WTC11 (cell line): ENCODE measurements around the gene SDC4. TPM values are rescaled to one million over a fixed set of nuclear protein-coding genes. Genes with fewer than 3 reads are reported as not detected.

Source experiments
- ATAC-seq: fragments of 200-7000 bp; cut with Tn5 transposase; 2 replicates; pipeline ENCODE4 v1.10.0; 2021; ENCODE audit warnings: mild to moderate bottlenecking, moderate library complexity
- CTCF ChIA-PET: fragments of 300-600 bp; sonication (Branson Sonifier 250); formaldehyde crosslinking; loops from one replicate; lab custom pipeline; 2021; ENCODE audit warnings: antibody characterized with exemption; lab: Charles Lee
- POLR2A ChIA-PET: fragments of 350-600 bp; sonication (Branson Sonifier 250); formaldehyde crosslinking; loops from one replicate; lab custom pipeline; 2021; ENCODE audit warnings: antibody characterized with exemption; lab: Charles Lee
- DNase-seq: peaks from one replicate; pipeline ENCODE4 v3.0.0; 2021; ENCODE audit warnings: low spot score
- H3K27ac Mint-ChIP-seq: 2 replicates; pipeline ENCODE4 v1.8.0; 2021; ENCODE audit warnings: mixed read lengths
- H3K27me3 Mint-ChIP-seq: 2 replicates; pipeline ENCODE4 v1.8.0; 2021; ENCODE audit warnings: low read depth, mild to moderate bottlenecking, moderate library complexity, mixed read lengths
- H3K36me3 Mint-ChIP-seq: 2 replicates; pipeline ENCODE4 v1.8.0; 2021; ENCODE audit warnings: mixed read lengths
- H3K4me1 Mint-ChIP-seq: 2 replicates; pipeline ENCODE4 v1.8.0; 2022; ENCODE audit warnings: mixed read lengths
- H3K4me3 Mint-ChIP-seq: 2 replicates; pipeline ENCODE4 v1.8.0; 2021; ENCODE audit warnings: mild to moderate bottlenecking, moderate library complexity, mixed read lengths
- H3K9me3 Mint-ChIP-seq: 2 replicates; pipeline ENCODE4 v1.8.0; 2021; ENCODE audit warnings: mixed read lengths
- CBFB ChIP-seq: sonication (generic); formaldehyde crosslinking; IDR thresholded peaks from 2 replicates; pipeline ENCODE4 v1.8.1; 2022; ENCODE audit warnings: mild to moderate bottlenecking, low read depth, missing genetic modification reagents
- CREB1 ChIP-seq: sonication (generic); formaldehyde crosslinking; IDR thresholded peaks from 2 replicates; pipeline ENCODE4 v1.8.0; 2023; ENCODE audit warnings: mild to moderate bottlenecking, missing genetic modification reagents
- ELF4 ChIP-seq: sonication (generic); formaldehyde crosslinking; IDR thresholded peaks from 2 replicates; pipeline ENCODE4 v1.8.1; 2022; ENCODE audit warnings: low read depth, mild to moderate bottlenecking, moderate library complexity, missing genetic modification reagents
- EMX1 ChIP-seq: fragments of 250-450 bp; sonication (Bioruptor Pico); IDR thresholded peaks from 2 replicates; pipeline ENCODE4 v1.8.0; 2021; ENCODE audit warnings: mild to moderate bottlenecking
- ESRRA ChIP-seq: sonication (generic); formaldehyde crosslinking; IDR thresholded peaks from 2 replicates; pipeline ENCODE4 v1.8.1; 2022; ENCODE audit warnings: mild to moderate bottlenecking, missing genetic modification reagents, borderline replicate concordance
- FOXP4 ChIP-seq: sonication (generic); formaldehyde crosslinking; IDR thresholded peaks from 2 replicates; pipeline ENCODE4 v1.8.0; 2022; ENCODE audit warnings: mild to moderate bottlenecking, missing genetic modification reagents
- JAZF1 ChIP-seq: fragments of 250-450 bp; sonication (Bioruptor Pico); IDR thresholded peaks from 2 replicates; pipeline ENCODE4 v1.9.0; 2021; ENCODE audit warnings: moderate library complexity, mild to moderate bottlenecking, inconsistent platforms
- MYBL2 ChIP-seq: sonication (generic); formaldehyde crosslinking; IDR thresholded peaks from 2 replicates; pipeline ENCODE4 v1.8.1; 2023; ENCODE audit warnings: mild to moderate bottlenecking, moderate library complexity, missing genetic modification reagents
- NFATC4 ChIP-seq: fragments of 250-450 bp; sonication (Bioruptor Pico); IDR thresholded peaks from 2 replicates; pipeline ENCODE4 v1.9.0; 2021; ENCODE audit warnings: mild to moderate bottlenecking
- NR1H2 ChIP-seq: sonication (generic); formaldehyde crosslinking; IDR thresholded peaks from 2 replicates; pipeline ENCODE4 v1.9.0; 2021; ENCODE audit warnings: mild to moderate bottlenecking, moderate library complexity, missing genetic modification reagents
- NR2C2 ChIP-seq: sonication (generic); formaldehyde crosslinking; IDR thresholded peaks from 2 replicates; pipeline ENCODE4 v1.8.0; 2022; ENCODE audit warnings: mild to moderate bottlenecking, missing genetic modification reagents
- SMAD4 ChIP-seq: sonication (generic); formaldehyde crosslinking; IDR thresholded peaks from 2 replicates; pipeline ENCODE4 v1.8.0; 2022; ENCODE audit warnings: mild to moderate bottlenecking, missing genetic modification reagents
- USF1 ChIP-seq: sonication (generic); formaldehyde crosslinking; IDR thresholded peaks from 2 replicates; pipeline ENCODE4 v1.8.0; 2022; ENCODE audit warnings: mild to moderate bottlenecking, missing genetic modification reagents
- ZMAT4 ChIP-seq: fragments of 250-450 bp; sonication (Bioruptor Pico); IDR thresholded peaks from 2 replicates; pipeline ENCODE4 v1.9.0; 2021; ENCODE audit warnings: mild to moderate bottlenecking
- ZNF317 ChIP-seq: sonication (generic); formaldehyde crosslinking; IDR thresholded peaks from 2 replicates; pipeline ENCODE4 v1.8.1; 2023; ENCODE audit warnings: low read depth, mild to moderate bottlenecking, moderate library complexity, missing genetic modification reagents, borderline replicate concordance
- ZNF423 ChIP-seq: fragments of 250-450 bp; sonication (Bioruptor Pico); IDR thresholded peaks from 2 replicates; pipeline ENCODE4 v2.1.2; 2022; ENCODE audit warnings: mild to moderate bottlenecking, moderate library complexity
- ZNF671 ChIP-seq: fragments of 250-450 bp; sonication (Bioruptor Pico); IDR thresholded peaks from 2 replicates; pipeline ENCODE4 v1.8.0; 2021; ENCODE audit warnings: mild to moderate bottlenecking
- total RNA-seq: library from RNA; stranded (reverse); gene quantifications from 3 replicates; pipeline ENCODE4 v1.2.3, GENCODE V29; 2021
- TF ChIP-seq, protein P1 (sequence below): sonication (generic); formaldehyde crosslinking; IDR thresholded peaks from 2 replicates; pipeline ENCODE4 v1.8.1; 2023; ENCODE audit warnings: mild to moderate bottlenecking, missing genetic modification reagents
- TF ChIP-seq, protein P2 (sequence below): sonication (generic); formaldehyde crosslinking; IDR thresholded peaks from 2 replicates; pipeline ENCODE4 v1.8.0; 2022; ENCODE audit warnings: mild to moderate bottlenecking, missing genetic modification reagents
- TF ChIP-seq, protein P3 (sequence below): sonication (generic); formaldehyde crosslinking; IDR thresholded peaks from 2 replicates; pipeline ENCODE4 v1.8.0; 2022; ENCODE audit warnings: mild to moderate bottlenecking, missing genetic modification reagents
- TF ChIP-seq, protein P4 (sequence below): sonication (generic); formaldehyde crosslinking; conservative IDR thresholded peaks from 2 replicates; pipeline ENCODE4 v1.8.1; 2023; ENCODE audit warnings: mild to moderate bottlenecking, low read depth, missing genetic modification reagents, moderate library complexity
- TF ChIP-seq, protein P5 (sequence below): fragments of 200-600 bp; IDR thresholded peaks from 2 replicates; pipeline ENCODE4 v1.8.0; 2022; ENCODE audit warnings: antibody characterized with exemption

SDC4 gene
- total RNA-seq, 1 experiment from 2014 or later = 64.0 TPM

DNA sequence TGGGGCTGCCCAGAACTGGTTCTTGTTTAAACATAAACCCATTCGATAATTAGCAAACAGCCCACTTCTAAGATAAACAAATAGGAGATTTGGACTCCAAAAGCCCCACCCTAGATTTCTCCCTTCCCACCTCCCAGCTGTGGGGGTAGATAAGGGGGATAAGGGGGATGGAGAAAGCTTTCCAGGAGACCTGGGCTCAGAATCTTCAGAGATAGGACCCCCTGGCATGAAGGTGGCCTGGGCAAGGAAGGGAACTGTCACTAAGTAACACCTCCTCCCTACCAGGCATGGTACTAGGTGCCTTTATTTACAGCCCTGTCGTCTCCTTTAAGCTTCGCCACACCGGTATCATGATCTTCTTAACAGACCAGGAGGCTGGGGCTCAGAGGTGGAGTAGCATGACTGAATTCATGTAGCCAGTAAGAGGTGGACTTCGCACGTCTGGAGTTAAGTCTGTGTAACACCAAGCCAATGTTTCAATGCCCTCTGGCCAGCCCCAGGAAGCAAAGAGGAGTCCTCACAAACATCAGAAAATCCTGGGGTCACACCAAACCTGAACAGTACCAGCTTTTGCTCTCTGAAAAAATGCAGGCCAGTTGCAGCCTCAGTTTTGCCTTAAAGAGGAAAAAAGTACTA is 4.6 kb downstream of the SDC4 start:
- ATAC-seq (no peak), DNase-seq (no peak)
- H3K27me3 Mint-ChIP-seq = no peaks in the 10 kb centered on the region
- POLR2A ChIA-PET = interaction anchor here (1.1 to 2.4 kb wide), 3 partner anchors 19 to 22 kb away, joined by 3 to 11 read pairs (median 5); partner anchors contain the start of gene SYS1
- H3K36me3 Mint-ChIP-seq = peaks cover 5% of the 10 kb centered on the region
- peak overlapping the region; percentile 65 for H3K4me3 Mint-ChIP-seq
- H3K27ac Mint-ChIP-seq = peak overlapping the region; percentile 98
- H3K4me1 Mint-ChIP-seq = peaks cover 89% of the 10 kb centered on the region
- no peaks in the 10 kb centered on the region for H3K9me3 Mint-ChIP-seq
- CTCF ChIA-PET = interaction anchor here (0.8 to 4.4 kb wide), 9 partner anchors 9 to 93 kb away, joined by 3 to 27 read pairs (median 4); partner anchors contain the start of gene SYS1
- no peak for TF ChIP-seq ZMAT4
- TF ChIP-seq, protein P1, sequence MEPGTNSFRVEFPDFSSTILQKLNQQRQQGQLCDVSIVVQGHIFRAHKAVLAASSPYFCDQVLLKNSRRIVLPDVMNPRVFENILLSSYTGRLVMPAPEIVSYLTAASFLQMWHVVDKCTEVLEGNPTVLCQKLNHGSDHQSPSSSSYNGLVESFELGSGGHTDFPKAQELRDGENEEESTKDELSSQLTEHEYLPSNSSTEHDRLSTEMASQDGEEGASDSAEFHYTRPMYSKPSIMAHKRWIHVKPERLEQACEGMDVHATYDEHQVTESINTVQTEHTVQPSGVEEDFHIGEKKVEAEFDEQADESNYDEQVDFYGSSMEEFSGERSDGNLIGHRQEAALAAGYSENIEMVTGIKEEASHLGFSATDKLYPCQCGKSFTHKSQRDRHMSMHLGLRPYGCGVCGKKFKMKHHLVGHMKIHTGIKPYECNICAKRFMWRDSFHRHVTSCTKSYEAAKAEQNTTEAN (CRISPR knock-in tag) = no peak
- TF ChIP-seq, protein P2, sequence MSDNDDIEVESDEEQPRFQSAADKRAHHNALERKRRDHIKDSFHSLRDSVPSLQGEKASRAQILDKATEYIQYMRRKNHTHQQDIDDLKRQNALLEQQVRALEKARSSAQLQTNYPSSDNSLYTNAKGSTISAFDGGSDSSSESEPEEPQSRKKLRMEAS (CRISPR knock-in tag) = no peak
- TF ChIP-seq NR2C2 (CRISPR knock-in tag) = no peak
- no peak for TF ChIP-seq USF1 (CRISPR knock-in tag)
- no peak for TF ChIP-seq CREB1 (CRISPR knock-in tag)
- no peak for TF ChIP-seq ELF4 (CRISPR knock-in tag)
- TF ChIP-seq NR1H2 (CRISPR knock-in tag) = no peak
- no peak for TF ChIP-seq EMX1 (CRISPR knock-in tag)
- TF ChIP-seq, protein P3, sequence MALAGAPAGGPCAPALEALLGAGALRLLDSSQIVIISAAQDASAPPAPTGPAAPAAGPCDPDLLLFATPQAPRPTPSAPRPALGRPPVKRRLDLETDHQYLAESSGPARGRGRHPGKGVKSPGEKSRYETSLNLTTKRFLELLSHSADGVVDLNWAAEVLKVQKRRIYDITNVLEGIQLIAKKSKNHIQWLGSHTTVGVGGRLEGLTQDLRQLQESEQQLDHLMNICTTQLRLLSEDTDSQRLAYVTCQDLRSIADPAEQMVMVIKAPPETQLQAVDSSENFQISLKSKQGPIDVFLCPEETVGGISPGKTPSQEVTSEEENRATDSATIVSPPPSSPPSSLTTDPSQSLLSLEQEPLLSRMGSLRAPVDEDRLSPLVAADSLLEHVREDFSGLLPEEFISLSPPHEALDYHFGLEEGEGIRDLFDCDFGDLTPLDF = no peak
- TF ChIP-seq FOXP4 (CRISPR knock-in tag) = no peak
- TF ChIP-seq NFATC4 (CRISPR knock-in tag) = no peak
- TF ChIP-seq, all 79 proteins: peak for 0

- Mint-ChIP-seq H3K4me3 (peak overlapping the region; percentile 65), H3K9me3 (no peaks in the 10 kb centered on the region), H3K27ac (peak overlapping the region; percentile 98), H3K27me3 (no peaks in the 10 kb centered on the region), H3K4me1 (peaks cover 96% of the 10 kb centered on the region), H3K36me3 (peaks cover 5% of the 10 kb centered on the region)
- DNase-seq (no peak), ATAC-seq (no peak)
- ChIA-PET CTCF (interaction anchor here (1.0 to 4.4 kb wide), 10 partner anchors 10 to 94 kb away, joined by 3 to 27 read pairs (median 8); partner anchors contain the start of genes PIGT and SYS1), POLR2A (interaction anchor here (1.0 to 2.4 kb wide), 5 partner anchors 10 to 93 kb away, joined by 3 to 11 read pairs (median 4); partner anchors contain the start of gene SYS1)
- no peak for TF ChIP-seq CBFB (CRISPR knock-in tag)
- TF ChIP-seq CREB1 (CRISPR knock-in tag) = no peak
- TF ChIP-seq JAZF1 (CRISPR knock-in tag) = no peak
- TF ChIP-seq ZMAT4 = no peak
- no peak for TF ChIP-seq ZNF423 (CRISPR knock-in tag)
- TF ChIP-seq, protein P4, sequence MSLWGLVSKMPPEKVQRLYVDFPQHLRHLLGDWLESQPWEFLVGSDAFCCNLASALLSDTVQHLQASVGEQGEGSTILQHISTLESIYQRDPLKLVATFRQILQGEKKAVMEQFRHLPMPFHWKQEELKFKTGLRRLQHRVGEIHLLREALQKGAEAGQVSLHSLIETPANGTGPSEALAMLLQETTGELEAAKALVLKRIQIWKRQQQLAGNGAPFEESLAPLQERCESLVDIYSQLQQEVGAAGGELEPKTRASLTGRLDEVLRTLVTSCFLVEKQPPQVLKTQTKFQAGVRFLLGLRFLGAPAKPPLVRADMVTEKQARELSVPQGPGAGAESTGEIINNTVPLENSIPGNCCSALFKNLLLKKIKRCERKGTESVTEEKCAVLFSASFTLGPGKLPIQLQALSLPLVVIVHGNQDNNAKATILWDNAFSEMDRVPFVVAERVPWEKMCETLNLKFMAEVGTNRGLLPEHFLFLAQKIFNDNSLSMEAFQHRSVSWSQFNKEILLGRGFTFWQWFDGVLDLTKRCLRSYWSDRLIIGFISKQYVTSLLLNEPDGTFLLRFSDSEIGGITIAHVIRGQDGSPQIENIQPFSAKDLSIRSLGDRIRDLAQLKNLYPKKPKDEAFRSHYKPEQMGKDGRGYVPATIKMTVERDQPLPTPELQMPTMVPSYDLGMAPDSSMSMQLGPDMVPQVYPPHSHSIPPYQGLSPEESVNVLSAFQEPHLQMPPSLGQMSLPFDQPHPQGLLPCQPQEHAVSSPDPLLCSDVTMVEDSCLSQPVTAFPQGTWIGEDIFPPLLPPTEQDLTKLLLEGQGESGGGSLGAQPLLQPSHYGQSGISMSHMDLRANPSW (CRISPR knock-in tag) = no peak
- no peak for TF ChIP-seq ZNF317
- no peak for TF ChIP-seq SMAD4 (CRISPR knock-in tag)
- no peak for TF ChIP-seq MYBL2 (CRISPR knock-in tag)
- no peak for TF ChIP-seq ESRRA
- TF ChIP-seq ZNF671 (CRISPR knock-in tag) = no peak
- TF ChIP-seq, protein P5, sequence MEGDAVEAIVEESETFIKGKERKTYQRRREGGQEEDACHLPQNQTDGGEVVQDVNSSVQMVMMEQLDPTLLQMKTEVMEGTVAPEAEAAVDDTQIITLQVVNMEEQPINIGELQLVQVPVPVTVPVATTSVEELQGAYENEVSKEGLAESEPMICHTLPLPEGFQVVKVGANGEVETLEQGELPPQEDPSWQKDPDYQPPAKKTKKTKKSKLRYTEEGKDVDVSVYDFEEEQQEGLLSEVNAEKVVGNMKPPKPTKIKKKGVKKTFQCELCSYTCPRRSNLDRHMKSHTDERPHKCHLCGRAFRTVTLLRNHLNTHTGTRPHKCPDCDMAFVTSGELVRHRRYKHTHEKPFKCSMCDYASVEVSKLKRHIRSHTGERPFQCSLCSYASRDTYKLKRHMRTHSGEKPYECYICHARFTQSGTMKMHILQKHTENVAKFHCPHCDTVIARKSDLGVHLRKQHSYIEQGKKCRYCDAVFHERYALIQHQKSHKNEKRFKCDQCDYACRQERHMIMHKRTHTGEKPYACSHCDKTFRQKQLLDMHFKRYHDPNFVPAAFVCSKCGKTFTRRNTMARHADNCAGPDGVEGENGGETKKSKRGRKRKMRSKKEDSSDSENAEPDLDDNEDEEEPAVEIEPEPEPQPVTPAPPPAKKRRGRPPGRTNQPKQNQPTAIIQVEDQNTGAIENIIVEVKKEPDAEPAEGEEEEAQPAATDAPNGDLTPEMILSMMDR = no peak
These were observed 5.2 kb downstream of the SDC4 start for GRCh38 chr20:45342855-45343531.
